NCI-H2107 treated with DMSO at 0.1 percent for 48 hours (cell line): Measurements from ENCODE around the gene PLPPR2.
"Not testable (repeated sequence)": the region's sequence is repeated elsewhere in the genome, so short reads cannot be mapped to it uniquely, and the experiment has no call there.

Experiments used
- DNase-seq: peaks from one replicate; lab custom pipeline; 2025; ENCODE audit not compliant: unreplicated experiment; lab: John Stamatoyannopoulos, UW

Gene PLPPR2

DNA sequence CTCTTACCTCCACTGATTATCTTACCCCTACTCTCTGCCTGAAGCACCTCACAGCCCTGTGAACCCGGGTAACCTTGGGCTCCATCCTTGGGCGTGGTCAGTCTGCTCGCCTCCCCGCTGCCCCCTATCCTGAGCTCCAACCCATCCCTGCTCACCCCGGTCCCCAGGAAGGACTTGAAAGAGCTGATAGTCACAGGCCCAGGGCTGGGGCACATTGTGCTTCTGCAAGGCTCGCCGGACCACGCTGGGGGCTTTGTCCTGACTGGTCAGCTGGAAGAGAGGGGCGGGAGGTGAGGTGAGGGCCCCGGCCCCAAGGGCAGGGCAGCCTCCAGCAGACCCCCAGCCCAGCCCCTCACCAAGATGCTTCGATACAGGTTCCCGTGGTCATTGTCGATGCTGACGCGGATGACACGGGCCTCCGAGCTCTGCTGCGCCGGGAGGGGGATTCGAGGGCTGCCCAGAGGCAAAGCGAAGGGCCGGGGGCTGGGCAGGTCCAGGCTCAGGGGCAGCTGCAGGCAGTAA lies 41.9 kb downstream of the PLPPR2 start:
- no peak for DNase-seq

DNA sequence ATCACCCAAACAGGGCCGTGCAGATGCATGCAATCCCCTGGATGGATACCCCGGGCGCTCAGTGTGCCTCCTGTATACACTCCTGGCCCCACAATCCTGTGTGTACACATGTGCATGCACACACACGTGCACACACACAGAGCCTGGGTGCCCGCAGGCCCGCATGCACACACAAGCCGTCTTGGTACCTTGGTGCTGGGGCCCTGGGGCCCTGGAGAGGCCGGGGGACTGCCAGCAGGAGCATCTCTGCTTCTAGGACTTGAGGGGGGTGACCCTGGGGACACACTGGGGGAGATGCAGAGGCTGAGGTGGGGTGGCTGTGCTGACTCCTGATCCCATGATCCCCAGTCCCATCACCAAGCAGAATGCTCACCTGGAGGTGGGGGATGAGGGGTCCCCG lies 44.4 kb downstream of the PLPPR2 start:
- DNase-seq: no peak

DNA sequence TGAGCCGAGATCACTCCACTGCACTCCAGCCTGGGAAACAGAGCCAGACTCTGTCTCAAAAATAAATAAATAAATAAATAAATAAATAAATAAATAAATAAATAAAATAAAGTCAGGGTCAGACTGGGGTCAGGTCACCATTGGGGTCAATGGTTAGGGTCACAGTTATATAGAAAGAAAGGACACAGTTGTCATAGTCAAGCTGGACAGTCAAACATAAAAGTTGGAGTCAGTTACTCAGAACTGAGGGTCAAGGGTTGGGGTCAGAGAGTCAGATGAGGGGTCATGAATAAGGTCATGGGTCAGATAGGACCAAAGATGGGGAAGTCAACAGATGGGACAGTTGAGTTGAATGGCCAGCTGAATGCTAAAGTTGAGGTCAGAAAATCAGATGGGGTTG lies 45.6 kb downstream of the PLPPR2 start:
- DNase-seq: no peak

DNA sequence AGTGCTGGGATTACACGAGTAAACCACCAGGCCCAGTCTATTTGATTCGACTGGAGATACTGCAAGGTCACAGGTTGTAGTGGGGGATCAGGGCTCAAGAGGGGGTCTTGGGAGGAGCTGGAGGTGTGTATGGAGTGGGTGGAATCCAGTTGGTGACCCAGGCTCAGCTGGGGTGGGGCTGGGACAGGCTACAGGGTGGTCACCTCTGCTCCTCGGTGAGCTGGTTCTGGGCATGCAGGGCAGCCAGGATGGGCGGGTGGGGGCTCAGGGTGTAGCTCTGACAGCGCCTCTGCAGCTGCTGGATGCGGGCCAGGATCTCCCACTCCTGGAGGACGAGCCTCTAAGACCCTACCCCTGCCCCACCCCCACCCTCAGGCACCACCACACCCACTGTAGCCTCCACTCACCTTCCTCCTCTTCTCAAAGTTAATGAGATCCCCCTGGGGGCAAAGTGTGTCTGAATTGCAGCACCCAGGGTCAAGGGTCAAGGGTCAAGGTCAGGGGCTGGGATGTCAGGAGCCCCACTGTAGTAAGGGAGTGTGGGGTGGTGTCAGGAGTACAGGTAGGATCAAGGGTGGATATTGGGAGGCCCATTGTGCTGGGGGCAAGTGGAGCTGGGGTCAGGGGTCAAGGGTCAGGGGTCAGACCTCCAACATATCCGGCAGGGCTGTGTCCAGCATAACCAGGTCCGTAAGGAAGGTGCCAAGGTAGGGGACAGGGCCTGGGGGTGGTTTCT lies 46.7 kb downstream of the PLPPR2 start:
- no peak for DNase-seq

DNA sequence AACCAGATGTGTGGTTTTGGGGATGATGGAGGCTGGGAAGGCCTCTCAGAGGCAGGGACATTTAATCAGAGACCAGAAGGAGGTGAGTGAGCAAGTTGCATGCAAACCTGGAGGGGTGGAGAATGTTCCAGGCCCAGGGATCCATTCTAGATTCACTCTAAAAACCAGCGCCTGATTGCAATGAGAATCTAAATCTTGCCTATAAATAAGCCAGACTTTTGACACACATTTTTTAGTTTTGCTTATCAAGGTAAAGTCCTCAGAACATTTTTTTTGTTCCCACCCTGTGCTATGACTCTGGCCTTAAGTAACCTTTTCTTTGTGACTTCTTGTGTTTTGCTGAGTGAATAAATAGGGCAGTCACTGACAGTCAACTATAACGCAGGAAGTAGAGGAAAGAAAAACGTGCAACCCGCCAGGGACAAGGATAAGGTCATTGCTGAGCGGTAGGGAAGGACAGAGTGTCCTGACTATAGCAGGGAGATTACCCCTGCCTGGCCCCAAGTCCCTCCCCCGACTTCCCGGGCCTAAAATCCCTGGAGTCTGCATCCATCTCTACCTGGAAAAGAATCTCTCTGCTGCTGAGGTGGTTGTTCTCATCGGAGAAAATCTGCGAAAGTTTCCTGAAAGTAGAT lies 49.5 kb downstream of the PLPPR2 start:
- DNase-seq: no peak

GRCh38 chr19:11405846-11406643 lies 50.8 kb downstream of the PLPPR2 start:
- DNase-seq: no peak

DNA sequence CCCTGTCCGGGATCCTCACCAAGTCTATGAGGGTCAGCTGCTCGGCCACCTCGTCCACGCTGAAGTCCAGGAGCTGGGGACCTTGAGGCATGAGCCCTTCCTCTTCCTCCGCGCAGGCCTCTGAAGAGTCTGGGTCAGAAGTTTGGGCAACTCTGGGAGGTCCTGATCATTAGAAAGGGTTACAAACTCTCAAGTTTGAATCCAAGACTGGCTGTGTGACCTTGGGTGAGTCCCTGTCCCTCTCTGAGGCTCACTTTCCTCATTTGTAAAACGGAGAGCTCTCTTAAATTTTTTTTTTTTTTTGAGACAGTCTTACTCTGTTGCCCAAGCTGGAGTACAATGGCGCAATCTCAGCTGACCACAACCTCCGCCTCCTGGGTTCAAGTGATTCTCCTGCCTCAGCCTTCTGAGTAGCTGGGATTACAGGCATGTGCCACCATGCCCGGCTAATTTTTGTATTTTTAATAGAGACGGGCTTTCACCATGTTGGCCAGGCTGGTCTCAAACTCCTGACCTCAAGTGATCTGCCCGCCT lies 51.5 kb downstream of the PLPPR2 start:
- not testable (repeated sequence) for DNase-seq

DNA sequence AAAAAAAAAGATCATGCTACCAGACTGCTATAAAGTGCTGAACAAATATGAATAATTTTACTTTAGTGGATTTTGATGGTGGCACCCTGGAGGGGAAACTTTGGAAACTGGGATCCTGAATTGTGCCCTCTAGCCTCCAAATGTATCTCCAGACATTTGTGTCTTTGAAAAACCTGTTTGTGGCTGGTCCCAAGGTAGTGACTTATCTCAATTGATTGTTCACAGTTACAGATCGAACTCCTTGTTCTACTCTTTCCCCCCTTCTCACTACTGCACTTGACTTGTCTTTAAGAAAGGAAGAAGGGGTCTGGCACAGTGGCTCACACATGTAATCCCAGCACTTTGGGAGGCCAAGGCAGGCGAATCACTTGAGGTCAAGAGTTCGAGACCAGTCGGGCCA lies 53.4 kb downstream of the PLPPR2 start:
- DNase-seq: no peak

DNA sequence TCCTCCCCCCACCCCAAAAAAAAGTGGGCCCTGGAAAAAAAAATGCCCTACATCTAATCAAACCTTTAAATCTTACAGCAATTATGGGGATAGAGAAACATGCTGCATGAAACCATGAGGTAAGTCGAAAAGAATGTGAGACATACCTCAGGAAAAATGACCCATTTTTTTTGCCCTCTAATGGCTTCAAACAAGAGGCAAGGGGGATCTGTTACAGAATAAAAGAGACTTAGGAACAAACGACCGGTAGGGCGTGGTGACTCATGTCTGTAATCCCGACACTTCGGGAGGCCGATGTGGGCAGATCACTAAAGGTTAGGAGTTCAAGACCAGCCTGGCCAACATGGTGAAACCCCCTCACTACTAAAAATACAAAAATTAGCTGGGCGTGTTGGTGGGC lies 55.5 kb downstream of the PLPPR2 start:
- no peak for DNase-seq

- DNase-seq: peak; percentile 2
These were observed 59.3 kb downstream of the PLPPR2 start for GRCh38 chr19:11414544-11414943.
